PC-3 (cell line): ENCODE measurements around the gene NSMF. TPM values are rescaled to one million over a fixed set of nuclear protein-coding genes. Genes with fewer than 3 reads are reported as not detected.

Experiments
- ATAC-seq: fragments of 200-7000 bp; cut with Tn5 transposase; 2 replicates; pipeline ENCODE4 v1.9.1; 2020; ENCODE audit warnings: mild to moderate bottlenecking, moderate library complexity
- BruUV-seq: library from RNA; stranded (reverse); fragments of 400-500 nt; replicated peaks from 2 replicates; lab custom pipeline; 2021; lab: Mats Ljungman, UMichigan
- CTCF ChIA-PET: fragments of 300-600 bp; sonication (Branson Sonifier 250); formaldehyde crosslinking; loops from one replicate; lab custom pipeline; 2022; ENCODE audit warnings: antibody characterized with exemption; lab: Charles Lee
- POLR2A ChIA-PET: fragments of 300-600 bp; sonication (Branson Sonifier 250); formaldehyde crosslinking; loops from one replicate; lab custom pipeline; 2022; ENCODE audit warnings: antibody characterized with exemption; ENCODE audit not compliant: unreplicated experiment; lab: Charles Lee
- DNase-seq: peaks from one replicate; pipeline ENCODE4 v3.0.0-alpha.2; 2015
- H2AFZ ChIP-seq: fragments of 300-600 bp; sonication (generic); 2 replicates; pipeline ENCODE4 v1.6.0; 2016; ENCODE audit warnings: antibody characterized with exemption, low read length
- H3F3A ChIP-seq: fragments of 300-600 bp; sonication (generic); one replicate; pipeline ENCODE4 v1.6.0; 2017; ENCODE audit warnings: antibody characterized with exemption, low read length, control low read depth, mild to moderate bottlenecking; ENCODE audit not compliant: unreplicated experiment
- H3K27ac ChIP-seq: fragments of 300-600 bp; sonication (generic); 2 replicates; pipeline ENCODE4 v1.5.1; 2016; ENCODE audit warnings: mild to moderate bottlenecking, low read length
- H3K27me3 ChIP-seq: fragments of 300-600 bp; sonication (generic); 2 replicates; pipeline ENCODE4 v1.6.1; 2016; ENCODE audit warnings: low read length, mixed read lengths
- H3K36me3 ChIP-seq: fragments of 300-600 bp; sonication (generic); 2 replicates; pipeline ENCODE4 v1.6.1; 2016; ENCODE audit warnings: low read depth, mixed run types, low read length, mixed read lengths
- H3K4me1 ChIP-seq: fragments of 300-600 bp; sonication (generic); 2 replicates; pipeline ENCODE4 v1.5.1; 2016; ENCODE audit warnings: low read length; ENCODE audit not compliant: insufficient read depth
- H3K4me2 ChIP-seq: fragments of 300-600 bp; sonication (generic); 2 replicates; pipeline ENCODE4 v1.6.0; 2016; ENCODE audit warnings: low read length
- H3K4me3 ChIP-seq: fragments of 300-600 bp; sonication (generic); 2 replicates; pipeline ENCODE4 v1.5.1; 2016; ENCODE audit warnings: mild to moderate bottlenecking, low read length, mixed read lengths
- H3K79me2 ChIP-seq: fragments of 300-600 bp; sonication (generic); 2 replicates; pipeline ENCODE4 v1.6.1; 2017; ENCODE audit warnings: low read length, mixed read lengths
- H3K9ac ChIP-seq: fragments of 300-600 bp; sonication (generic); 2 replicates; pipeline ENCODE4 v1.6.0; 2016; ENCODE audit warnings: mild to moderate bottlenecking, low read length
- H3K9me2 ChIP-seq: fragments of 300-600 bp; sonication (generic); replicated peaks from 2 replicates; pipeline ENCODE4 v1.6.1; 2016; ENCODE audit warnings: mixed run types, low read length, mixed read lengths
- H3K9me3 ChIP-seq: fragments of 300-600 bp; sonication (generic); 2 replicates; pipeline ENCODE4 v1.6.1; 2016; ENCODE audit warnings: low read length, mixed read lengths
- H4K20me1 ChIP-seq: fragments of 300-600 bp; sonication (generic); 2 replicates; pipeline ENCODE4 v1.6.1; 2016; ENCODE audit warnings: low read length, mixed read lengths
- EZH2 ChIP-seq: fragments of 300-600 bp; sonication (generic); IDR thresholded peaks from one replicate; pipeline ENCODE4 v1.6.1; 2017; ENCODE audit warnings: antibody characterized with exemption, mild to moderate bottlenecking, low read length; ENCODE audit not compliant: unreplicated experiment
- EZH2phosphoT487 ChIP-seq: fragments of 300-600 bp; sonication (generic); IDR thresholded peaks from 2 replicates; pipeline ENCODE4 v1.6.1; 2018; ENCODE audit warnings: mild to moderate bottlenecking, antibody characterized with exemption, low read length, borderline replicate concordance
- intact Hi-C: fragments of 100-400 bp; cut with micrococcal nuclease; formaldehyde crosslinking; loops from 2 replicates; pipeline ENCODE4 v1.9.0; 2023
- microRNA-seq: library from miRNA; unstranded; fragments of <30 nt; microRNA quantifications from one replicate; pipeline ENCODE4 v1.1.0, GENCODE V29; 2020; ENCODE audit not compliant: unreplicated experiment
- total RNA-seq: library from RNA; depleted of rRNA; stranded (reverse); fragments of >200 nt; gene quantifications from 2 replicates; pipeline ENCODE4 v1.2.3, GENCODE V29; 2014; rRNA removed
- TF ChIP-seq, protein P1 (sequence below): fragments of 300-600 bp; sonication (generic); conservative IDR thresholded peaks from 2 replicates; pipeline ENCODE4 v1.5.1; 2017; ENCODE audit warnings: antibody characterized with exemption, low read depth, mild to moderate bottlenecking, low read length

Gene NSMF
- total RNA-seq, 1 experiment from 2014 or later = 30.8 TPM

- CTCF ChIA-PET = no interaction called here
- no peak overlapping the region for H3K27ac ChIP-seq
- no peaks in the 10 kb centered on the region for H3K4me1 ChIP-seq
- H3K4me3 ChIP-seq = no peak overlapping the region
- no peaks in the 10 kb centered on the region for H3F3A ChIP-seq
- no TSS peak for BruUV-seq
- intact Hi-C loops = no loop called here
- no peaks in the 10 kb centered on the region for H3K79me2 ChIP-seq
- H3K9ac ChIP-seq = no peak overlapping the region
- no peaks in the 10 kb centered on the region for H3K9me2 ChIP-seq
- no peak for TF ChIP-seq EZH2
- TF ChIP-seq, protein P1, sequence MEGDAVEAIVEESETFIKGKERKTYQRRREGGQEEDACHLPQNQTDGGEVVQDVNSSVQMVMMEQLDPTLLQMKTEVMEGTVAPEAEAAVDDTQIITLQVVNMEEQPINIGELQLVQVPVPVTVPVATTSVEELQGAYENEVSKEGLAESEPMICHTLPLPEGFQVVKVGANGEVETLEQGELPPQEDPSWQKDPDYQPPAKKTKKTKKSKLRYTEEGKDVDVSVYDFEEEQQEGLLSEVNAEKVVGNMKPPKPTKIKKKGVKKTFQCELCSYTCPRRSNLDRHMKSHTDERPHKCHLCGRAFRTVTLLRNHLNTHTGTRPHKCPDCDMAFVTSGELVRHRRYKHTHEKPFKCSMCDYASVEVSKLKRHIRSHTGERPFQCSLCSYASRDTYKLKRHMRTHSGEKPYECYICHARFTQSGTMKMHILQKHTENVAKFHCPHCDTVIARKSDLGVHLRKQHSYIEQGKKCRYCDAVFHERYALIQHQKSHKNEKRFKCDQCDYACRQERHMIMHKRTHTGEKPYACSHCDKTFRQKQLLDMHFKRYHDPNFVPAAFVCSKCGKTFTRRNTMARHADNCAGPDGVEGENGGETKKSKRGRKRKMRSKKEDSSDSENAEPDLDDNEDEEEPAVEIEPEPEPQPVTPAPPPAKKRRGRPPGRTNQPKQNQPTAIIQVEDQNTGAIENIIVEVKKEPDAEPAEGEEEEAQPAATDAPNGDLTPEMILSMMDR = no peak
- TF ChIP-seq EZH2phosphoT487 = no peak
- H3K4me2 ChIP-seq = no peak overlapping the region
- H4K20me1 ChIP-seq = no peaks in the 10 kb centered on the region
- no peaks in the 10 kb centered on the region for H3K36me3 ChIP-seq
- no peak for ATAC-seq
- POLR2A ChIA-PET = no interaction called here
- no peak overlapping the region for H2AFZ ChIP-seq
- no peaks in the 10 kb centered on the region for H3K27me3 ChIP-seq
- no peaks in the 10 kb centered on the region for H3K9me3 ChIP-seq
- no peak for DNase-seq
These were observed 61.3 kb downstream of the NSMF start for GRCh38 chr9:137397675-137398423.

Small RNAs within 50 kb of the gene (microRNA-seq; reads per million reads assigned to microRNA genes)
- gene MIR7114 = 1.3 reads per million

Other genes starting within 250 kb of the NSMF start
- gene RNF208, start 237.1 kb downstream of the NSMF start, total RNA-seq = 1.7 and 2.8 TPM in 2 replicates
- 0.29 and 1.3 TPM in 2 replicates for gene CYSRT1, start 234.2 kb downstream of the NSMF start, total RNA-seq
- gene RNF224, start 231.8 kb downstream of the NSMF start, total RNA-seq = 1.2 and 1.7 TPM in 2 replicates
- gene SLC34A3, start 228.4 kb downstream of the NSMF start, total RNA-seq = 1.0 and 1.5 TPM in 2 replicates
- 424 and 599 TPM in 2 replicates for gene TUBB4B, start 218.0 kb downstream of the NSMF start, total RNA-seq
- gene STPG3, start 208.0 kb downstream of the NSMF start, total RNA-seq = not detected in 2 replicates
- 50.7 and 69.5 TPM in 2 replicates for gene NELFB, start 204.0 kb downstream of the NSMF start, total RNA-seq
- 28.9 and 32.7 TPM in 2 replicates for gene TOR4A, start 181.6 kb downstream of the NSMF start, total RNA-seq
- 35.5 and 36.8 TPM in 2 replicates for gene NRARP, start 157.1 kb downstream of the NSMF start, total RNA-seq
- 1.9 and 3.1 TPM in 2 replicates for gene EXD3, start 36.2 kb downstream of the NSMF start, total RNA-seq
- 0.51 and 1.6 TPM in 2 replicates for gene NOXA1, start 35.9 kb downstream of the NSMF start, total RNA-seq
- gene ENTPD8, start 18.0 kb downstream of the NSMF start, total RNA-seq = 0.17 TPM in 1 of 2 replicates, not detected in the other
- 0.77 and 0.81 TPM in 2 replicates for gene PNPLA7, start 91.1 kb upstream of the NSMF start, total RNA-seq
- 159 and 193 TPM in 2 replicates for gene MRPL41, start 92.5 kb upstream of the NSMF start, total RNA-seq
- 35.1 and 40.9 TPM in 2 replicates for gene DPH7, start 119.6 kb upstream of the NSMF start, total RNA-seq
- gene ZMYND19, start 131.2 kb upstream of the NSMF start, total RNA-seq = 39.5 and 42.6 TPM in 2 replicates
- gene ARRDC1, start 146.4 kb upstream of the NSMF start, total RNA-seq = 77.5 and 78.0 TPM in 2 replicates
- 42.8 and 76.3 TPM in 2 replicates for gene EHMT1, start 159.7 kb upstream of the NSMF start, total RNA-seq